Skeletal muscle satellite cell (primary cell): ENCODE measurements around the gene MAP3K20.
"Not testable (repeated sequence)": the region's sequence is repeated elsewhere in the genome, so short reads cannot be mapped to it uniquely, and the experiment has no call there.

Experiments used
- H3K27me3 ChIP-seq: 2 replicates; pipeline ENCODE4 v1.7.0; 2013; ENCODE audit warnings: low read length; ENCODE audit not compliant: control insufficient read depth, insufficient read depth
- H3K36me3 ChIP-seq: 2 replicates; pipeline ENCODE4 v1.7.0; 2013; ENCODE audit warnings: mild to moderate bottlenecking, control low read depth, low read length; ENCODE audit not compliant: insufficient read depth
- H3K4me1 ChIP-seq: 2 replicates; pipeline ENCODE4 v1.7.0; 2013; ENCODE audit warnings: low read length; ENCODE audit not compliant: control insufficient read depth, insufficient read depth
- H3K4me2 ChIP-seq: 2 replicates; pipeline ENCODE4 v1.7.0; 2013; ENCODE audit warnings: mild to moderate bottlenecking, low read length
- H3K4me3 ChIP-seq: 2 replicates; pipeline ENCODE4 v1.7.0; 2013; ENCODE audit warnings: low read length
- H3K9ac ChIP-seq: 2 replicates; pipeline ENCODE4 v1.7.0; 2013; ENCODE audit warnings: mild to moderate bottlenecking, low read depth, low read length, moderate library complexity
- H3K9me3 ChIP-seq: replicated peaks from 2 replicates; pipeline ENCODE4 v1.7.0; 2013; ENCODE audit warnings: mild to moderate bottlenecking, control low read depth, low read length

MAP3K20 gene

DNA sequence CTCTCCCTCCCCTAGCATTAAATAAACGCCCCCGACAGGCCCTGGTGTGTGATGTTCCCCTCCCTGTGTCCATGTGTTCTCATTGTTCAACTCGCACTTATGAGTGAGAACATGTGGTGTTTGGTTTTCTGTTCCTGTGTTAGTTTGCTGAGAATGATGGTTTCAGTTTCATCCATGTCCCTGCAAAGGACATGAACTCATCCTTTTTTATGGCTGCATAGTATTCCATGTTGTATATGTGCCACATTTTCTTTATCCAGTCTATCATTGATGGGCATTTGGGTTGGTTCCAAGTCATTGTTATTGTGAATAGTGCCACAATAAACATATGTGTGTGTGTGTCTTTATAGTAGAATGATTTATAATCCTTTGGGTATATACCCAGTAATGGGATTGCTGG lies 98.7 kb downstream of the MAP3K20 start:
- not testable (repeated sequence) for H3K9ac ChIP-seq, H3K4me3 ChIP-seq, H3K36me3 ChIP-seq, H3K4me2 ChIP-seq, H3K27me3 ChIP-seq, H3K9me3 ChIP-seq
- H3K4me1 ChIP-seq = peaks cover 12% of the 10 kb centered on the region

- H3K4me2 ChIP-seq = peak overlapping the region; percentile 8
- H3K4me3 ChIP-seq = no peak overlapping the region
- peaks cover 12% of the 10 kb centered on the region for H3K4me1 ChIP-seq
- H3K9me3 ChIP-seq = no peaks in the 10 kb centered on the region
- H3K9ac ChIP-seq = no peak overlapping the region
- H3K27me3 ChIP-seq = no peaks in the 10 kb centered on the region
- H3K36me3 ChIP-seq = no peaks in the 10 kb centered on the region
Observed at GRCh38 chr2:173175222-173175621, 99.6 kb downstream of the MAP3K20 start.

GRCh38 chr2:173181982-173182381 lies 106.3 kb downstream of the MAP3K20 start:
- H3K4me2 ChIP-seq = no peak overlapping the region
- no peaks in the 10 kb centered on the region for H3K27me3 ChIP-seq
- H3K9ac ChIP-seq = no peak overlapping the region
- no peaks in the 10 kb centered on the region for H3K36me3 ChIP-seq
- no peaks in the 10 kb centered on the region for H3K9me3 ChIP-seq
- H3K4me3 ChIP-seq = no peak overlapping the region
- peaks cover 18% of the 10 kb centered on the region for H3K4me1 ChIP-seq

- Histone ChIP-seq H3K9me3 (no peaks in the 10 kb centered on the region), H3K4me3 (no peak overlapping the region), H3K27me3 (no peaks in the 10 kb centered on the region), H3K9ac (peak overlapping the region; percentile 28), H3K4me2 (no peak overlapping the region), H3K4me1 (peaks cover 33% of the 10 kb centered on the region), H3K36me3 (no peaks in the 10 kb centered on the region)
Observed at GRCh38 chr2:173184031-173185004, 108.7 kb downstream of the MAP3K20 start.

- H3K9ac ChIP-seq = no peak overlapping the region
- no peak overlapping the region for H3K4me3 ChIP-seq
- H3K4me1 ChIP-seq = peaks cover 33% of the 10 kb centered on the region
- H3K9me3 ChIP-seq = no peaks in the 10 kb centered on the region
- no peaks in the 10 kb centered on the region for H3K27me3 ChIP-seq
- H3K4me2 ChIP-seq = no peak overlapping the region
- H3K36me3 ChIP-seq = peaks cover 3% of the 10 kb centered on the region
Observed at GRCh38 chr2:173185437-173185836, 109.8 kb downstream of the MAP3K20 start.

DNA sequence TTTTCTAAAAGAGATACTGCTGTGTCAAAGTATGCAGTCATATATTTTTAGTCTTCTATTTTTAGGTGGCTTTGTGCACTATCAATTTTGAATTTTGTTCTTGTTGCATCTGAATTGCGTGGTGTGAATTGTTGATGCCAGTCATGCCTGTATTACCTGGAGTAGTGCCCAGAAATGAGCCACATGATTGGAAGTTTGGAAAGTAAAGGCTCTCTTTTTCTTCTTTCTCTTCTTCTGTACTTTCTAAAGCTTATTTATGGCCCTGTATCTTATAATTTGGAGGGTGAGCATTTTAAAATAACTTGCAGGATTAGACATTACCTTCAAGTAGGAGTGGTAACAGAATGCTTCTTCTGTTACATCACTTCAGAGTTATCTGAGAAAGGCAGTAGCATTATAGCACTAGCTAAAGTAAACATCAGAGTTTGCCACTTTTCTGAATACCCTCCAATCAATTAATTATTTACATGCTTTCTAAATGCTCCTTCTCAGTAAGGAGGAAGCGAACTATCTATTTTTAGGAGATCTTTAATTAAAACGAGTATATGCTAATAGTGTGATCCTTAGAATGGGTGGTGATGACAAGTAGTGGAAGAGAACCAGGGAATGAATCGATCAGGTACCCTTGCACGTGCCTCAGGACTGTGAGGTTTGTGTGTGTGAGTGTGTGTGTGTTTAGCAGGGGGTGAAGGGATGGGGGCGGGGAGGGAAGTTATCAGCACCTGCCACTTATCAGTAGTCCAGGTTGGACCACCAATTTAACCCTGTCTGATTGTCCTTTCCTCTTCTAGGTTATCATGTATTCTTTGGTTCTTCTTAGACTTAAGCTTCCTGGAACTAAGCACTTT lies 112.5 kb downstream of the MAP3K20 start:
- peaks cover 7% of the 10 kb centered on the region for H3K36me3 ChIP-seq
- no peaks in the 10 kb centered on the region for H3K9me3 ChIP-seq
- H3K9ac ChIP-seq = no peak overlapping the region
- no peak overlapping the region for H3K4me3 ChIP-seq
- no peak overlapping the region for H3K4me2 ChIP-seq
- peaks cover 43% of the 10 kb centered on the region for H3K4me1 ChIP-seq
- no peaks in the 10 kb centered on the region for H3K27me3 ChIP-seq

GRCh38 chr2:173191601-173192000 lies 116.0 kb downstream of the MAP3K20 start:
- peaks cover 7% of the 10 kb centered on the region for H3K36me3 ChIP-seq
- H3K4me1 ChIP-seq = peaks cover 26% of the 10 kb centered on the region
- H3K9ac ChIP-seq = no peak overlapping the region
- H3K4me2 ChIP-seq = no peak overlapping the region
- H3K4me3 ChIP-seq = no peak overlapping the region
- no peaks in the 10 kb centered on the region for H3K9me3 ChIP-seq
- no peaks in the 10 kb centered on the region for H3K27me3 ChIP-seq

- Histone ChIP-seq H3K36me3 (peaks cover 7% of the 10 kb centered on the region), H3K9me3 (no peaks in the 10 kb centered on the region), H3K4me1 (peaks cover 26% of the 10 kb centered on the region), H3K4me3 (no peak overlapping the region), H3K4me2 (no peak overlapping the region), H3K27me3 (no peaks in the 10 kb centered on the region), H3K9ac (no peak overlapping the region)
Observed at GRCh38 chr2:173192071-173192470, 116.4 kb downstream of the MAP3K20 start.

DNA sequence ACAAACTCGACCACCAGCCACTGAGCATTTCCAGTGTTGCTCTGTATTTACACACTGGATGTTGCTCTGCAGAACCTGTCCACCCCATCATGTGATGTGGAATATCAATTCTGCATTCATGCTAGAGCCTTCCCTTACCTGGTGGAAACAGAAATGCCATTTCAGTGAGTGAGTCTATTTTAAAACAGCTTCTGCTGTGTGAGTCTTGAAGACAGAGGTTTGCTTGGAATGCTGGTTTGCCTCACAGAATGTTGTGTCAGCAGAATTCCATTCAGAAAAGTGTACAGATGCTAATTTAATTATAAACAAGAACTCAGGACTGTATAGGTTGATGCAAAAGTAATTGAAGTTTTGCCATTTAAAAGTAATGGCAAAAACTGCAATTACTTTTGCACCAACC lies 118.3 kb downstream of the MAP3K20 start:
- Histone ChIP-seq H3K9me3 (no peaks in the 10 kb centered on the region), H3K27me3 (no peaks in the 10 kb centered on the region)

DNA sequence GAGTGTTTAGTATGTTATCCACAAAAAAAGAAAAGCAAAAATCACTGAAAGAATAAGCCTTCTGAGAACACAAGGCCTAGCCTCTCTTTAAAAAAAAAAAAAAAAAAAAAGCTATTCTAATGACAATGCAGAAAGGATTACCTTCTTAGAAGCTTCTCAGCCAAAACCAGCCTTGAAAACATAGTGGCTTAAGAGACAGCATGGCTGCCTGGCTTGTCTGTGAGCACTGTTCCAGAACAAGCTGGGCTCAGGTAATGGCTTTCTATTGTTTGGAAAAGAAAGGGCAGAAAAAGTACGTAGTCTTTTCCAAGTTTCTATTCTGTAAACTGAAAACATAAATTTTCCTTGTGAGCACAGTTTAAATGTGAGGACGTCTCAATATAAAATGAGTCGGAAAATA lies 119.5 kb downstream of the MAP3K20 start:
- peaks cover 10% of the 10 kb centered on the region for H3K4me1 ChIP-seq
- H3K4me2 ChIP-seq = no peak overlapping the region
- H3K36me3 ChIP-seq = peaks cover 13% of the 10 kb centered on the region
- H3K9ac ChIP-seq = no peak overlapping the region
- H3K9me3 ChIP-seq = no peaks in the 10 kb centered on the region
- no peak overlapping the region for H3K4me3 ChIP-seq
- no peaks in the 10 kb centered on the region for H3K27me3 ChIP-seq

More for the DNA sequence above, 118.3 kb downstream of the MAP3K20 start:
- H3K36me3 ChIP-seq = peaks cover 13% of the 10 kb centered on the region
- H3K4me1 ChIP-seq = peaks cover 10% of the 10 kb centered on the region
- H3K4me3 ChIP-seq = no peak overlapping the region
- no peak overlapping the region for H3K9ac ChIP-seq
- H3K4me2 ChIP-seq = no peak overlapping the region

DNA sequence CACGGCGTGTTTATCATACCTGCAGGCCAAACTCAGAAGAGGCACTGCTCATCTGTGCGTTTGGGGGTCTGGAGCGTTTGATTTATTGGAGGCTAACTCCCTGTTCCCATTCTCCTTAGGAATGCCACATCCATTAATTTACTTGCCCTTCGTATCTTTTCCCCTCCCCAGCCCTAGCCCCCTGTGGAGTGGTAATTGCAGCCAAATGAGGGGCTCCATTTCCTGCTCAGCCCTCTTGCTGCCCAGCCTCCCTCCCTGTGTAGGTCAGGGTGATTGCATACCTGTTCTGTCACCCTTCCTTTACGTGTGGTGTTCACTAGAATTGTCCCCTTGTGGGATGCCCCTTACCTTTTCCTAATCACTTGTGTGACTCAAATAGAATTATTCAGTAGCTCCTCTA lies 120.4 kb downstream of the MAP3K20 start:
- Histone ChIP-seq H3K4me2 (no peak overlapping the region), H3K36me3 (peaks cover 13% of the 10 kb centered on the region), H3K27me3 (no peaks in the 10 kb centered on the region), H3K9me3 (no peaks in the 10 kb centered on the region), H3K4me1 (peaks cover 7% of the 10 kb centered on the region), H3K9ac (no peak overlapping the region), H3K4me3 (no peak overlapping the region)
